Type B pancreatic cell (in vitro differentiated cells): ENCODE results near the gene TESMIN. TPM values are rescaled to one million over a fixed set of nuclear protein-coding genes. Genes with fewer than 3 reads are reported as not detected.

Experiments used
- DNase-seq: peaks from one replicate; pipeline ENCODE4 v3.0.0; 2021; ENCODE audit warnings: mixed read lengths; ENCODE audit not compliant: unreplicated experiment; ENCODE audit errors: extremely low spot score
- H3K27ac Mint-ChIP-seq: 2 replicates; pipeline ENCODE4 v1.8.0; 2021; ENCODE audit warnings: mild to moderate bottlenecking, mixed read lengths
- H3K27me3 Mint-ChIP-seq: 2 replicates; pipeline ENCODE4 v1.8.0; 2021; ENCODE audit warnings: mixed read lengths
- H3K36me3 Mint-ChIP-seq: 2 replicates; pipeline ENCODE4 v1.8.0; 2021; ENCODE audit warnings: mixed read lengths
- H3K4me1 Mint-ChIP-seq: one replicate; pipeline ENCODE4 v1.8.0; 2021; ENCODE audit warnings: mixed read lengths; ENCODE audit not compliant: unreplicated experiment
- H3K4me3 Mint-ChIP-seq: 2 replicates; pipeline ENCODE4 v1.8.0; 2021; ENCODE audit warnings: mild to moderate bottlenecking, mixed read lengths
- H3K9me3 Mint-ChIP-seq: 2 replicates; pipeline ENCODE4 v1.8.0; 2021; ENCODE audit warnings: mixed read lengths
- total RNA-seq: library from RNA; stranded (reverse); gene quantifications from 2 replicates; pipeline ENCODE4 v1.2.1, GENCODE V29; 2021; ENCODE audit warnings: low replicate concordance
- TF ChIP-seq, protein P1 (sequence below): fragments of 200-600 bp; sonication (generic); conservative IDR thresholded peaks from 2 replicates; pipeline ENCODE4 v1.5.0; 2021; ENCODE audit warnings: antibody characterized with exemption, mild to moderate bottlenecking

The TESMIN gene
- total RNA-seq, 1 donor from 2014 or later: 6.7 TPM

DNA sequence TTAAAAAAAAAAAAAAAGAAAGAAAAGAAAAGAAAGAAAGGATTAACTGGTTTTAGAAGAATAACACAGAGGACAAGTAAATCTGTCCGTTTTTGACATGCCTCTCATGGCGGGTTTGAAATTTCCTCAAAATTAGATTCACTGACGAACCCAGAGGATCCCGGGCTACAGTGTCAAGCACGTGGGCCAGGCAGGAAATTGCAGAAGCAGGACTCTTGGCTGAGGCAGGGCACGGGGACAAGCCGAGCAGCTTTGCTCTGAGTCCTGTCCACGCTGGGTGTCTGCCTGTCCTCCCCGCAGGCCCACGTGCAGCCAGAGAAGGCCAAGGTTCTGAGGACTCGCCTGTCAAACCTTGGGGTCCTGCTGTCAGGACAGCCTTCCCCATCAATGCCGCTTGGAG lies 42.3 kb downstream of the TESMIN start:
- TF ChIP-seq, protein P1, sequence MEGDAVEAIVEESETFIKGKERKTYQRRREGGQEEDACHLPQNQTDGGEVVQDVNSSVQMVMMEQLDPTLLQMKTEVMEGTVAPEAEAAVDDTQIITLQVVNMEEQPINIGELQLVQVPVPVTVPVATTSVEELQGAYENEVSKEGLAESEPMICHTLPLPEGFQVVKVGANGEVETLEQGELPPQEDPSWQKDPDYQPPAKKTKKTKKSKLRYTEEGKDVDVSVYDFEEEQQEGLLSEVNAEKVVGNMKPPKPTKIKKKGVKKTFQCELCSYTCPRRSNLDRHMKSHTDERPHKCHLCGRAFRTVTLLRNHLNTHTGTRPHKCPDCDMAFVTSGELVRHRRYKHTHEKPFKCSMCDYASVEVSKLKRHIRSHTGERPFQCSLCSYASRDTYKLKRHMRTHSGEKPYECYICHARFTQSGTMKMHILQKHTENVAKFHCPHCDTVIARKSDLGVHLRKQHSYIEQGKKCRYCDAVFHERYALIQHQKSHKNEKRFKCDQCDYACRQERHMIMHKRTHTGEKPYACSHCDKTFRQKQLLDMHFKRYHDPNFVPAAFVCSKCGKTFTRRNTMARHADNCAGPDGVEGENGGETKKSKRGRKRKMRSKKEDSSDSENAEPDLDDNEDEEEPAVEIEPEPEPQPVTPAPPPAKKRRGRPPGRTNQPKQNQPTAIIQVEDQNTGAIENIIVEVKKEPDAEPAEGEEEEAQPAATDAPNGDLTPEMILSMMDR: no peak
- no peaks in the 10 kb centered on the region for H3K36me3 Mint-ChIP-seq
- H3K27ac Mint-ChIP-seq: no peak overlapping the region
- DNase-seq: no peak
- H3K4me1 Mint-ChIP-seq: peaks cover 21% of the 10 kb centered on the region
- H3K27me3 Mint-ChIP-seq: peaks cover 23% of the 10 kb centered on the region
- H3K4me3 Mint-ChIP-seq: no peak overlapping the region
- no peaks in the 10 kb centered on the region for H3K9me3 Mint-ChIP-seq

DNA sequence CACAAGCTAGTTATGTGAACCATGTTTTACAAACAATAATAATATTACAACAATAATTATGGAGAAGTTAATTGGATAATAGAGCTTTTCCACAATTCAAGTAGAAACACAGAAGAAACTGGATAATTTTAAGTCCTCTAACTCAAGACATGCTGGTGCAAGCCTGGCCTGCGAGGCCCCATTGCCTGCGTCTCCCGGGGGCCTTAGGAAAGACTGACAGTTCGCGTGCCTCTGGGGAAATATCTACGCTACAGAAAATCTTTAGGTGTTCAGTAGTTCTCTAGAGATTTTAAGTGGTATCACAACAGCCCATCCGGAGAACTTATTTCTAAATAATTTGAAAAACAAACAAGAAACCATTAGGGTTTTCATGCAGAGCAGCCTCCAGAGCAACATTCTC lies 43.8 kb downstream of the TESMIN start:
- peaks cover 33% of the 10 kb centered on the region for H3K27me3 Mint-ChIP-seq
- no peaks in the 10 kb centered on the region for H3K9me3 Mint-ChIP-seq
- no peaks in the 10 kb centered on the region for H3K36me3 Mint-ChIP-seq
- H3K4me3 Mint-ChIP-seq: no peak overlapping the region
- H3K4me1 Mint-ChIP-seq: peaks cover 17% of the 10 kb centered on the region
- TF ChIP-seq, protein P1: no peak
- DNase-seq: no peak
- no peak overlapping the region for H3K27ac Mint-ChIP-seq

DNA sequence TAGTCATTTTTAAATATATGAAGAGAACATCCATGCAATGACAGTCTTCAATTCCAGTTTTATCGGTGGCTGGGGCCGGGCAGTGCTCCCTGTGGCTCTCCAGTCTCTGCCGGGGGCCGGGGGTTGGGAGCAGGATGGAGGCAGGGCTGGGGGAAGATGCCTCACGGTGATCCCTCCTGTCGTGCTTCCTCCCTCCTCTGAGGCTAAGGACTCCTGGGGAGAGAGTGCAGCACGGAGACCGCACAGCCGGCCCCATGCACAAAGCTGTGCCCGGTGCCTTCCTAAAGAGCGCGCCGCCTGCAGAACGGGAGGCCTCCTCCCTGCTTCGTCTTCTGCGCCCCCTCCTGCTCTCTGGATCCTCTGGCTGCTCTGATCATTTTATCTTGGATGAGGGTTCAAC lies 46.4 kb downstream of the TESMIN start:
- Mint-ChIP-seq H3K4me1 (peaks cover 17% of the 10 kb centered on the region), H3K36me3 (no peaks in the 10 kb centered on the region), H3K9me3 (no peaks in the 10 kb centered on the region), H3K27ac (no peak overlapping the region), H3K4me3 (no peak overlapping the region), H3K27me3 (peaks cover 46% of the 10 kb centered on the region)
- no peak for DNase-seq
- TF ChIP-seq, protein P1: no peak

DNA sequence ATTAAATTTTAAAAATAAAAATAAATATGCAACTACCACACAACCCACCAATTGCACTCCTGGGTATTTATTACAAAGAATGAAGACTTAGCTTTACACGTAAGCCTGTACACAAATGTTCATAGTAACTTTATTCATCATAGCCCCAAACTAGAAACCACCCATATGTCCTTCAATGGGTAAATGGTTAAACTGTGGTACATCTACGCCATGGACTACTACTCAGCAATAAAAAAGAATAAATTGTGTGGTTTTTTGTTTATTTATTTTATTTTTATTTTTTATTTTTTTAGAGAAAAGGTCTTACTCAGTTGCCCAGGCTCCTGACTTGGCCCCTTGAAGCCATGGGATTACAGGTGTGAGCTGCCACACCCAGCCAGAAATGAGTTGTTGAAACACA lies 52.3 kb downstream of the TESMIN start:
- H3K9me3 Mint-ChIP-seq: no peaks in the 10 kb centered on the region
- H3K27me3 Mint-ChIP-seq: peaks cover 38% of the 10 kb centered on the region
- H3K4me3 Mint-ChIP-seq: no peak overlapping the region
- no peak overlapping the region for H3K27ac Mint-ChIP-seq
- TF ChIP-seq, protein P1: no peak
- no peaks in the 10 kb centered on the region for H3K4me1 Mint-ChIP-seq
- DNase-seq: no peak
- no peaks in the 10 kb centered on the region for H3K36me3 Mint-ChIP-seq

DNA sequence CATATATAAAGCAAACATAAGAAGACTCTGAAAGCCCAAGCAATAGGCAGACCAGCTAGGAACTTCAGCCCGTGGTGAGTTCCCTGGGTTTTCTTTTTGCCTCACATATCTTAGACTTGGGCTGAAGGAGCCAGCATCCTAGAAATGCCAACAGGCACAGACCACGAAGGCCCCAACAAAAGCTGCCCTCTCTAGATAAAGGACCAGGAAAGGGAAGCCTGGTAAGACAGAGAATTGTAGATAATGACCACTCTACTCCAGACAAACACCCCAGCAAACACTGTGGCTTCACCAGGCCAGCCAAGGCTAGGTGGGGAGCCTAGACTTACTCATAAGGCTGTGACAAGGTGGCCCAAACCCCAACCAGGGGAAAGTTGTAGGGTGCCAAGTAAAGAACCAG lies 55.8 kb downstream of the TESMIN start:
- no peak for DNase-seq
- Mint-ChIP-seq H3K9me3 (no peaks in the 10 kb centered on the region), H3K4me3 (no peak overlapping the region), H3K36me3 (no peaks in the 10 kb centered on the region), H3K4me1 (peaks cover 10% of the 10 kb centered on the region), H3K27me3 (peaks cover 29% of the 10 kb centered on the region), H3K27ac (no peak overlapping the region)
- TF ChIP-seq, protein P1: no peak
